H1 (cell line): ENCODE results near the gene ZDHHC1. TPM values are rescaled to one million over a fixed set of nuclear protein-coding genes. Genes with fewer than 3 reads are reported as not detected.

Experiments
- CTCF ChIA-PET: fragments of 300-600 bp; sonication (Branson Sonifier 250); formaldehyde crosslinking; loops from one replicate; lab custom pipeline; 2021; ENCODE audit not compliant: partially characterized antibody; lab: Charles Lee
- POLR2A ChIA-PET: fragments of 300-600 bp; sonication (Branson Sonifier 250); formaldehyde crosslinking; loops from one replicate; lab custom pipeline; 2021; ENCODE audit warnings: inconsistent platforms; ENCODE audit not compliant: partially characterized antibody; lab: Charles Lee
- DNase-seq, 2 experiments: peaks; one replicate each; pipeline versions ENCODE4 v3.0.0 to v3.0.0-alpha.2; 2010 to 2022; ENCODE audit warnings: low spot score in 2 of 2, low read depth in 1 of 2, mixed read lengths in 1 of 2
- FAIRE-seq: peaks from 2 replicates; lab custom pipeline; 2011; peaks lifted over from hg19 to GRCh38; lab: Jason Lieb, UNC
- H2AFZ ChIP-seq: 2 replicates; pipeline ENCODE4 v1.8.1; 2012; ENCODE audit warnings: low read length, inconsistent platforms
- H2AK5ac ChIP-seq: 2 replicates; pipeline ENCODE4 v1.6.1; 2013; ENCODE audit warnings: low read depth, low read length
- H2BK120ac ChIP-seq: replicated peaks from 2 replicates; pipeline ENCODE3; 2013; ENCODE audit warnings: low read depth, low read length, inconsistent platforms
- H2BK12ac ChIP-seq: 2 replicates; pipeline ENCODE4 v1.6.1; 2013; ENCODE audit warnings: low read depth, low read length
- H2BK15ac ChIP-seq: 2 replicates; pipeline ENCODE4 v1.6.1; 2013; ENCODE audit warnings: low read length
- H2BK20ac ChIP-seq: 2 replicates; pipeline ENCODE4 v1.6.1; 2013; ENCODE audit warnings: low read length
- H2BK5ac ChIP-seq: 2 replicates; pipeline ENCODE4 v1.6.1; 2013; ENCODE audit warnings: low read depth, low read length
- H3K14ac ChIP-seq: 2 replicates; pipeline ENCODE4 v1.6.1; 2013; ENCODE audit warnings: inconsistent platforms; ENCODE audit not compliant: insufficient read length
- H3K18ac ChIP-seq: 2 replicates; pipeline ENCODE4 v1.6.1; 2013; ENCODE audit warnings: low read length; ENCODE audit errors: extremely low read depth
- H3K23ac ChIP-seq: 2 replicates; pipeline ENCODE4 v1.6.1; 2013; ENCODE audit warnings: inconsistent platforms; ENCODE audit not compliant: insufficient read length
- H3K23me2 ChIP-seq: 2 replicates; pipeline ENCODE4 v1.6.1; 2013; ENCODE audit warnings: low read depth, low read length
- H3K27ac ChIP-seq: 2 replicates; pipeline ENCODE4 v1.6.1; 2011; ENCODE audit warnings: low read depth, low read length, inconsistent platforms
- H3K27me3 ChIP-seq, 4 experiments: replicated peaks in 1 of 4; 1 replicate in 1 of 4; 2 replicates in 3 of 4; pipeline versions ENCODE4 v1.6.1 to v1.8.1; 2011 to 2013; ENCODE audit warnings: low read length in 3 of 4, mild to moderate bottlenecking in 3 of 4, inconsistent platforms in 2 of 4, mixed read lengths in 2 of 4, moderate library complexity in 1 of 4; ENCODE audit not compliant: control insufficient read depth in 3 of 4, insufficient read depth in 3 of 4; ENCODE audit errors: extremely low read depth in 1 of 4
- H3K36me3 ChIP-seq, 4 experiments: 2 replicates each; pipeline versions ENCODE4 v1.6.1 to v1.8.1; 2011 to 2013; ENCODE audit warnings: mild to moderate bottlenecking in 4 of 4, low read length in 3 of 4, moderate library complexity in 2 of 4, control low read depth in 1 of 4, inconsistent platforms in 1 of 4; ENCODE audit not compliant: insufficient read depth in 4 of 4, control insufficient read depth in 2 of 4
- H3K4ac ChIP-seq: replicated peaks from 2 replicates; pipeline ENCODE3; 2013; ENCODE audit warnings: low read length, low read depth, mixed read lengths, inconsistent platforms; ENCODE audit not compliant: insufficient read length
- H3K4me1 ChIP-seq, 4 experiments: replicated peaks in 1 of 4; 1 replicate in 1 of 4; 2 replicates in 3 of 4; pipeline versions ENCODE4 v1.6.1 to v1.8.1; 2011 to 2013; ENCODE audit warnings: low read length in 3 of 4, inconsistent platforms in 2 of 4, mixed read lengths in 1 of 4; ENCODE audit not compliant: insufficient read depth in 4 of 4, control insufficient read depth in 3 of 4
- H3K4me2 ChIP-seq, 2 experiments: 2 replicates each; pipeline versions ENCODE4 v1.6.1 to v1.8.1; 2011 to 2013; ENCODE audit warnings: low read depth in 2 of 2, low read length in 2 of 2, control low read depth in 1 of 2, inconsistent platforms in 1 of 2, mild to moderate bottlenecking in 1 of 2; ENCODE audit not compliant: insufficient read depth in 1 of 2
- H3K4me3 ChIP-seq, 4 experiments: fragments of 200-600, 300-600 bp in 1 of 4; sonication (generic), shearing (Covaris generic), sonication (Bioruptor Twin) in 1 of 4; 2 replicates each; pipeline versions ENCODE4 v1.5.1 to v1.8.1; 2011 to 2016; ENCODE audit warnings: low read length in 4 of 4, low read depth in 3 of 4, control low read depth in 2 of 4, inconsistent platforms in 2 of 4, mild to moderate bottlenecking in 2 of 4, mixed read lengths in 1 of 4, moderate library complexity in 1 of 4; ENCODE audit not compliant: insufficient read depth in 2 of 4; ENCODE audit errors: extremely low read depth in 1 of 4
- H3K56ac ChIP-seq: replicated peaks from 2 replicates; pipeline ENCODE3; 2013; ENCODE audit warnings: low read depth, mild to moderate bottlenecking, mixed read lengths, low read length, inconsistent platforms; ENCODE audit not compliant: insufficient read length
- H3K79me1 ChIP-seq: 2 replicates; pipeline ENCODE4 v1.6.1; 2013; ENCODE audit warnings: low read depth, low read length, control low read depth
- H3K79me2 ChIP-seq, 2 experiments: 2 replicates each; pipeline versions ENCODE4 v1.6.1 to v1.8.1; 2012 to 2013; ENCODE audit warnings: low read length in 2 of 2, mild to moderate bottlenecking in 2 of 2, inconsistent platforms in 1 of 2; ENCODE audit not compliant: insufficient read depth in 2 of 2, control insufficient read depth in 1 of 2
- H3K9ac ChIP-seq, 4 experiments: replicated peaks in 1 of 4; 1 replicate in 1 of 4; 2 replicates in 3 of 4; pipeline versions ENCODE4 v1.6.1 to v1.8.1; 2011 to 2013; ENCODE audit warnings: low read depth in 3 of 4, low read length in 3 of 4, control low read depth in 2 of 4, mild to moderate bottlenecking in 2 of 4, moderate library complexity in 2 of 4, inconsistent platforms in 1 of 4; ENCODE audit errors: extremely low read depth in 1 of 4
- H3K9me3 ChIP-seq, 2 experiments: 2 replicates each; pipeline versions ENCODE4 v1.6.1 to v1.8.1; 2012 to 2013; ENCODE audit warnings: mild to moderate bottlenecking in 2 of 2, moderate library complexity in 2 of 2, control low read depth in 1 of 2, inconsistent platforms in 1 of 2, low read depth in 1 of 2, low read length in 1 of 2, mixed read lengths in 1 of 2; ENCODE audit not compliant: insufficient read depth in 2 of 2
- H4K20me1 ChIP-seq, 2 experiments: replicated peaks in 1 of 2; 2 replicates each; pipeline versions ENCODE3 to v1.8.1; 2011 to 2013; ENCODE audit warnings: inconsistent platforms in 2 of 2, low read length in 2 of 2, mild to moderate bottlenecking in 1 of 2; ENCODE audit not compliant: insufficient read depth in 2 of 2, control insufficient read depth in 1 of 2
- H4K5ac ChIP-seq: 2 replicates; pipeline ENCODE4 v1.6.1; 2013; ENCODE audit warnings: low read length, low read depth, mixed read lengths, inconsistent platforms; ENCODE audit not compliant: insufficient read length
- H4K8ac ChIP-seq: 2 replicates; pipeline ENCODE4 v1.8.0; 2013; ENCODE audit warnings: mild to moderate bottlenecking, moderate library complexity, low read length, inconsistent platforms; ENCODE audit not compliant: insufficient read depth; ENCODE audit errors: extremely low read depth
- H4K91ac ChIP-seq: replicated peaks from 2 replicates; pipeline ENCODE3; 2013; ENCODE audit warnings: low read length, mixed read lengths, inconsistent platforms; ENCODE audit not compliant: insufficient read length
- JUN ChIP-seq: IDR thresholded peaks from 2 replicates; pipeline ENCODE4 v1.6.1; 2011; ENCODE audit warnings: low read depth, mild to moderate bottlenecking, improper control_type of control experiment, low read length
- RAD21 ChIP-seq, 2 experiments: IDR thresholded peaks in 1 of 2; conservative IDR thresholded peaks in 1 of 2; 2 replicates each; pipeline ENCODE4 v1.6.1; 2011; ENCODE audit warnings: low read depth in 2 of 2, low read length in 2 of 2, improper control_type of control experiment in 1 of 2, inconsistent platforms in 1 of 2, mild to moderate bottlenecking in 1 of 2, moderate library complexity in 1 of 2
- SRF ChIP-seq: IDR thresholded peaks from 2 replicates; pipeline ENCODE4 v1.6.1; 2011; ENCODE audit warnings: mild to moderate bottlenecking, low read depth, low read length, moderate library complexity
- WGBS, 2 experiments: shearing (Covaris generic) in 1 of 2; methylation state at CpG; one replicate each; pipeline versions ENCODE4 v1.1.6 to v1.1.7; 2013 to 2015; ENCODE audit warnings: low lambda C conversion rate in 2 of 2, mixed read lengths in 2 of 2, inconsistent platforms in 1 of 2, low coverage in 1 of 2, missing lambda C conversion rate in 1 of 2; ENCODE audit not compliant: insufficient replicate concordance in 2 of 2, insufficient coverage in 1 of 2, insufficient read length in 1 of 2; ENCODE audit errors: extremely low coverage in 1 of 2, missing lambda C conversion rate in 1 of 2; 5-methylcytosine and 5-hydroxymethylcytosine counted together
- polyA plus RNA-seq, 7 experiments: library from polyadenylated mRNA; depleted of rRNA in 3 of 7; stranded (reverse) in 5 of 7; unstranded in 2 of 7; fragments of >200 nt in 5 of 7; fragments of 200-250 nt in 2 of 7; gene quantifications; 1 replicate in 5 of 7; 2 replicates in 1 of 7; 4 replicates in 1 of 7; pipeline versions ENCODE4 v1.2.1 to v1.2.3, GENCODE V29; 2011 to 2013; ENCODE audit warnings: missing spikeins in 2 of 7, mixed read lengths in 2 of 7
- total RNA-seq: library from RNA; stranded (reverse); fragmentation: NEBNext Ultra II Directional; extraction: Animal tissue kit (Norgen Biotek cat#: 25700); gene quantifications from 2 replicates; pipeline ENCODE4 v1.2.1, GENCODE V29; 2021
- TF ChIP-seq, protein P1 (sequence below): IDR thresholded peaks from 2 replicates; pipeline ENCODE4 v1.6.1; 2011; ENCODE audit warnings: low read length, improper control_type of control experiment

Gene ZDHHC1
- total and polyA plus RNA-seq, 2 of the 8 experiments (the other 6 are each of a cell fraction or from before 2014, with no cell fraction given): 3.1 to 4.9 TPM

DNA sequence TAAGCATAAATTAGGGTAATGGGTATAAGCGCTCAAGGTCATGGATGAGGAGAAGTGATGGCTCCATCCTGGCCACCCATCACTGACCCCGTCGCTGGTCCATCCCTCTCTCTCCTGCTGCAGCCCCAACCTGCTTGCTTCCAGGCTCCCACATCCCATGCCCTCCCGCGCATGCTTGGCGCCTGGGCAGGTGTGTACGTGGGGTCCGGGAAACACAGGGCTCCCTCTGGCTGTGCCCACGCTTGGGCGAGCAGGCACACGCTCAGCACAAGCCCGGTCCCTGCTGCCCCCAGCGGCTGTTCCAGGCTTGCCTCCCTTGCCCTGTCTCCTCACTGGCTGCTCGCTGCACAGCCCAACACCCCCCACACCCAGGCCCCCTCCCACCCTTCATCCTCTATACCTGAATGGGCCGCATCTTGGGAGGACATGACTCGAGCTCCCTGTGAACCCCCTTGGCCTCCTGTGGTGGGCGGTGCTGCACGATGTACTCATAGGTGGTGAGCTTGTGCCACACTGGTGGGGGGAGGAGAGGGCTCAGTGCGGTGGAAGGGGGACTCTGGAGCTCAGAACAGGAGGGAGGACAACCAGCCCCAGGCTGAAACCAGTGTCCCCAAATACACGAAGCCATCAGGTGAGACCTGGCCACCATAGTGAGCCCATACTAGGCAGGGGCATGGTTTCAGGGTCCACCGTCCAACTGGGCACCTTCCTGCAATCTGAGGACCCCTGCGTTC, 18.3 kb downstream of the ZDHHC1 start:
- Histone ChIP-seq H2AFZ (no peak overlapping the region), H4K91ac (no peak overlapping the region), H3K4me1 (peaks cover 0 to 35% (median 23%) of the 10 kb centered on the region in 4 experiments; a peak in 6 of 7 replicates), H3K4me3 (no peak overlapping the region), H2BK20ac (no peak overlapping the region), H2BK120ac (no peak overlapping the region), H4K8ac (no peak overlapping the region), H2BK12ac (no peak overlapping the region), H3K27ac (no peak overlapping the region), H3K23ac (no peak overlapping the region), H3K36me3 (no peaks in the 10 kb centered on the region), H3K9ac (no peak overlapping the region), H2AK5ac (no peak overlapping the region), H3K23me2 (peaks cover 2% of the 10 kb centered on the region; the same call in 1 of the 2 replicates), H2BK5ac (no peak overlapping the region), H3K56ac (no peak overlapping the region), H3K14ac (no peak overlapping the region), H3K27me3 (peaks cover 20 to 40% (median 36%) of the 10 kb centered on the region in 4 experiments), H2BK15ac (no peak overlapping the region), H3K4ac (no peak overlapping the region), H3K18ac (no peak overlapping the region), H3K4me2 (no peak overlapping the region), H3K79me2 (no peaks in the 10 kb centered on the region), H4K20me1 (peaks cover 2 to 6% of the 10 kb centered on the region in 2 experiments), H4K5ac (no peak overlapping the region), H3K9me3 (no peaks in the 10 kb centered on the region), H3K79me1 (no peaks in the 10 kb centered on the region)
- WGBS, 2 experiments: 88% methylated on average over 19 of the region's 22 CpGs; no CpG with 5 or more reads in 1 of the 2 experiments
- no peak for FAIRE-seq
- POLR2A ChIA-PET: interaction anchor here (1.0 to 2.3 kb wide), 3 partner anchors 9 to 20 kb away, joined by 3 to 5 read pairs (median 3); no protein-coding TSS in a partner anchor
- DNase-seq: no peak
- CTCF ChIA-PET: interaction anchor here (0.8 to 32.4 kb wide), 14 partner anchors 10 to 116 kb away, joined by 3 to 476 read pairs (median 7); partner anchors contain the start of genes KCTD19, LRRC36 and ZDHHC1
- TF ChIP-seq, protein P1, sequence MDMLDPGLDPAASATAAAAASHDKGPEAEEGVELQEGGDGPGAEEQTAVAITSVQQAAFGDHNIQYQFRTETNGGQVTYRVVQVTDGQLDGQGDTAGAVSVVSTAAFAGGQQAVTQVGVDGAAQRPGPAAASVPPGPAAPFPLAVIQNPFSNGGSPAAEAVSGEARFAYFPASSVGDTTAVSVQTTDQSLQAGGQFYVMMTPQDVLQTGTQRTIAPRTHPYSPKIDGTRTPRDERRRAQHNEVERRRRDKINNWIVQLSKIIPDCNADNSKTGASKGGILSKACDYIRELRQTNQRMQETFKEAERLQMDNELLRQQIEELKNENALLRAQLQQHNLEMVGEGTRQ: no peak
- peak in 1 of 2 experiments; percentile 7; a peak in 1 of 4 replicates for TF ChIP-seq RAD21 (IDR thresholded peaks at IDR 0.05 in 1 of 2, conservative IDR thresholded peaks at IDR 0.05 in 1 of 2; ENCODE audit: low read depth in 2 of 2, low read length in 2 of 2)
- TF ChIP-seq SRF: no peak
- no peak for TF ChIP-seq JUN
